Endothelial cell of umbilical vein (primary cell): ENCODE data around the gene XDH. TPM values are rescaled to one million over a fixed set of nuclear protein-coding genes. Genes with fewer than 3 reads are reported as not detected.

Experiments
- BruUV-seq: library from RNA; stranded (reverse); fragments of 400-500 nt; replicated peaks from 2 replicates; lab custom pipeline; 2021; lab: Mats Ljungman, UMichigan
- CTCF ChIA-PET: fragments of 300-600, 350-600 bp; sonication (Branson Sonifier 250); formaldehyde crosslinking; loops from one replicate; lab custom pipeline; 2021; ENCODE audit warnings: antibody characterized with exemption, inconsistent platforms; lab: Charles Lee
- POLR2A ChIA-PET: fragments of 300-600, 350-600 bp; sonication (Branson Sonifier 250); formaldehyde crosslinking; loops from one replicate; lab custom pipeline; 2021; ENCODE audit warnings: antibody characterized with exemption, inconsistent platforms; lab: Charles Lee
- DNase-seq: peaks from one replicate; pipeline ENCODE4 v3.0.0-alpha.2; 2011; ENCODE audit warnings: low read depth, low spot score
- FAIRE-seq: peaks from 2 replicates; lab custom pipeline; 2011; peaks lifted over from hg19 to GRCh38; lab: Jason Lieb, UNC
- H2AFZ ChIP-seq: 2 replicates; pipeline ENCODE4 v1.6.0; 2012; ENCODE audit warnings: low read depth, low read length, control low read depth, inconsistent platforms
- H3K27ac ChIP-seq: 2 replicates; pipeline ENCODE4 v1.5.1; 2011; ENCODE audit warnings: low read depth, mild to moderate bottlenecking, control low read depth, low read length, moderate library complexity; ENCODE audit not compliant: insufficient read depth
- H3K27me3 ChIP-seq, 2 experiments: 2 replicates each; pipeline versions ENCODE4 v1.6.0 to v1.6.1; 2011; ENCODE audit warnings: low read length in 2 of 2, mixed read lengths in 1 of 2; ENCODE audit not compliant: control insufficient read depth in 2 of 2, insufficient read depth in 2 of 2
- H3K36me3 ChIP-seq, 2 experiments: 2 replicates in 1 of 2; 3 replicates in 1 of 2; pipeline ENCODE4 v1.5.1; 2011; ENCODE audit warnings: low read length in 2 of 2, mild to moderate bottlenecking in 1 of 2, moderate library complexity in 1 of 2; ENCODE audit not compliant: control insufficient read depth in 2 of 2, insufficient read depth in 2 of 2; ENCODE audit errors: extremely low read depth in 1 of 2
- H3K4me1 ChIP-seq: 3 replicates; pipeline ENCODE4 v1.5.1; 2011; ENCODE audit warnings: mild to moderate bottlenecking, low read length; ENCODE audit not compliant: control insufficient read depth, insufficient read depth; ENCODE audit errors: extremely low read depth
- H3K4me2 ChIP-seq: 2 replicates; pipeline ENCODE4 v1.6.1; 2011; ENCODE audit warnings: low read length, control low read depth, mixed read lengths; ENCODE audit not compliant: insufficient read depth
- H3K4me3 ChIP-seq, 3 experiments: fragments of 200-600 bp in 1 of 3; sonication (generic), shearing (Covaris generic) in 1 of 3; replicated peaks in 1 of 3; 2 replicates each; pipeline ENCODE4 v1.5.1; 2011 to 2016; ENCODE audit warnings: control low read depth in 3 of 3, low read length in 3 of 3, mild to moderate bottlenecking in 2 of 3, inconsistent platforms in 1 of 3, low read depth in 1 of 3, moderate library complexity in 1 of 3; ENCODE audit not compliant: insufficient read depth in 1 of 3
- H3K79me2 ChIP-seq: 2 replicates; pipeline ENCODE4 v1.6.0; 2012; ENCODE audit warnings: low read length, inconsistent platforms; ENCODE audit not compliant: control insufficient read depth, insufficient read depth
- H3K9ac ChIP-seq: replicated peaks from 2 replicates; pipeline ENCODE3; 2011; ENCODE audit warnings: low read length, control low read depth; ENCODE audit not compliant: insufficient read depth; ENCODE audit errors: extremely low read depth
- H3K9me1 ChIP-seq: replicated peaks from 3 replicates; pipeline ENCODE4 v1.6.0; 2011; ENCODE audit warnings: mild to moderate bottlenecking, low read length; ENCODE audit not compliant: control insufficient read depth, insufficient read depth; ENCODE audit errors: extremely low read depth
- H3K9me3 ChIP-seq: replicated peaks from 2 replicates; pipeline ENCODE4 v1.5.1; 2012; ENCODE audit warnings: low read length, inconsistent platforms; ENCODE audit not compliant: control insufficient read depth, insufficient read depth
- H4K20me1 ChIP-seq: replicated peaks from 2 replicates; pipeline ENCODE3; 2011; ENCODE audit warnings: mild to moderate bottlenecking, low read length; ENCODE audit not compliant: control insufficient read depth, insufficient read depth; ENCODE audit errors: extremely low read depth
- CTCF ChIP-seq, 2 donors: IDR thresholded peaks; 1 replicate in 1 of 2; 2 replicates in 1 of 2; pipeline ENCODE4 v1.5.1; 2011; ENCODE audit warnings: low read length in 2 of 2, mild to moderate bottlenecking in 2 of 2, moderate library complexity in 2 of 2, control low read depth in 1 of 2, inconsistent platforms in 1 of 2, low read depth in 1 of 2; ENCODE audit not compliant: insufficient read depth in 1 of 2; ENCODE audit errors: extremely low read depth in 1 of 2
- EZH2 ChIP-seq: IDR thresholded peaks from 2 replicates; pipeline ENCODE4 v1.6.1; 2012; ENCODE audit warnings: borderline replicate concordance, low read depth, mild to moderate bottlenecking, moderate library complexity, low read length, inconsistent platforms; ENCODE audit not compliant: severe bottlenecking
- FOS ChIP-seq: IDR thresholded peaks from 2 replicates; pipeline ENCODE4 v1.6.1; 2011; ENCODE audit warnings: mild to moderate bottlenecking, low read length, moderate library complexity, borderline replicate concordance; ENCODE audit not compliant: insufficient read depth
- GATA2 ChIP-seq: IDR thresholded peaks from 2 replicates; pipeline ENCODE4 v1.7.0; 2011; ENCODE audit warnings: low read depth, mild to moderate bottlenecking, moderate library complexity, mixed read lengths, low read length; ENCODE audit not compliant: insufficient read length, insufficient read depth
- JUN ChIP-seq: IDR thresholded peaks from 2 replicates; pipeline ENCODE4 v1.6.1; 2011; ENCODE audit warnings: borderline replicate concordance, low read depth; ENCODE audit not compliant: insufficient read length, insufficient read depth
- MAX ChIP-seq: IDR thresholded peaks from 2 replicates; pipeline ENCODE4 v1.6.1; 2011; ENCODE audit not compliant: insufficient read depth, insufficient read length
- MYC ChIP-seq: IDR thresholded peaks from one replicate; pipeline ENCODE4 v1.6.1; 2011; ENCODE audit warnings: mild to moderate bottlenecking, low read depth, low read length
- POLR2A ChIP-seq: IDR thresholded peaks from 2 replicates; pipeline ENCODE4 v1.6.1; 2012; ENCODE audit warnings: low read depth, mild to moderate bottlenecking, control low read depth, low read length
- POLR2AphosphoS5 ChIP-seq: IDR thresholded peaks from 2 replicates; pipeline ENCODE4 v1.6.1; 2012; ENCODE audit warnings: low read depth, mild to moderate bottlenecking, control low read depth, low read length, moderate library complexity; ENCODE audit not compliant: insufficient read depth
- dilution Hi-C: fragments of 300-500 bp; cut with MboI; formaldehyde crosslinking; loops from one replicate; pipeline ENCODE4 v1.15.0; 2019; ENCODE audit warnings: low sequenced_read_pairs; ENCODE audit not compliant: extremely low pct_ligation_motif_present
- intact Hi-C: fragments of 100-400 bp; cut with micrococcal nuclease; formaldehyde crosslinking; loops from one replicate; pipeline ENCODE4 v1.10.0; 2022
- polyA plus RNA-seq, 4 experiments: library from polyadenylated mRNA; depleted of rRNA in 3 of 4; stranded (reverse) in 3 of 4; unstranded in 1 of 4; fragments of >200 nt; gene quantifications; 2 replicates each; pipeline versions ENCODE4 v1.2.1 to v1.2.3, GENCODE V29; 2011 to 2012; ENCODE audit warnings: missing spikeins in 1 of 4
- total RNA-seq: library from RNA; stranded (reverse); gene quantifications from 2 replicates; pipeline ENCODE4 v1.2.3, GENCODE V29; 2021

The XDH gene
- total and polyA plus RNA-seq, 2 donors (not counting 3 experiments of a cell fraction or from before 2014, with no cell fraction given) = not detected

- H3K9ac ChIP-seq = no peak overlapping the region
- no peak overlapping the region for H3K27ac ChIP-seq
- H2AFZ ChIP-seq = no peak overlapping the region
- CTCF ChIA-PET = no interaction called here
- H3K27me3 ChIP-seq = no peaks in the 10 kb centered on the region
- TF ChIP-seq MYC (no peak), MAX (no peak), CTCF (IDR thresholded peaks at IDR 0.05; ENCODE audit: extremely low read depth in 1 of 2, insufficient read depth in 1 of 2, low read depth in 1 of 2, low read length in 2 of 2) (no peak), GATA2 (no peak), POLR2A (no peak), JUN (no peak), FOS (no peak), POLR2AphosphoS5 (no peak), EZH2 (no peak)
- no TSS peak for BruUV-seq
- H4K20me1 ChIP-seq = no peaks in the 10 kb centered on the region
- H3K9me3 ChIP-seq = no peaks in the 10 kb centered on the region
- H3K36me3 ChIP-seq = no peaks in the 10 kb centered on the region
- no peaks in the 10 kb centered on the region for H3K9me1 ChIP-seq
- H3K4me1 ChIP-seq = no peaks in the 10 kb centered on the region
- no peak for FAIRE-seq
- no peak overlapping the region for H3K4me2 ChIP-seq
- H3K4me3 ChIP-seq = no peak overlapping the region
- dilution Hi-C loops = loop anchor here (25.0 kb wide), 1 partner anchor 637 kb away; no protein-coding TSS in a partner anchor
- intact Hi-C loops = no loop called here
- POLR2A ChIA-PET = no interaction called here
- H3K79me2 ChIP-seq = no peaks in the 10 kb centered on the region
- no peak for DNase-seq
Measured at GRCh38 chr2:31349160-31349559, 65.4 kb downstream of the XDH start.
